HG02763 (cell line): ENCODE results near the gene NDC1.

Experiments used
- ATAC-seq: cut with Tn5 transposase; IDR thresholded peaks from one replicate; pipeline ENCODE4 v1.9.1; 2021; ENCODE audit warnings: mild to moderate bottlenecking, moderate library complexity; ENCODE audit not compliant: unreplicated experiment

Gene NDC1

GRCh38 chr1:53733447-53733931 is 104.6 kb downstream of the NDC1 start:
- no peak for ATAC-seq

GRCh38 chr1:53732912-53733317 is 105.2 kb downstream of the NDC1 start:
- no peak for ATAC-seq

GRCh38 chr1:53732409-53732808 is 105.7 kb downstream of the NDC1 start:
- no peak for ATAC-seq

GRCh38 chr1:53731779-53732305 is 106.3 kb downstream of the NDC1 start:
- ATAC-seq = no peak

- ATAC-seq = no peak
Measured at GRCh38 chr1:53731043-53731600, 107.0 kb downstream of the NDC1 start.

- ATAC-seq = no peak
Measured at GRCh38 chr1:53730224-53730865, 107.8 kb downstream of the NDC1 start.

GRCh38 chr1:53729456-53730223 is 108.5 kb downstream of the NDC1 start:
- no peak for ATAC-seq

GRCh38 chr1:53728702-53729455 is 109.2 kb downstream of the NDC1 start:
- ATAC-seq = no peak

GRCh38 chr1:53728196-53728595 is 109.9 kb downstream of the NDC1 start:
- ATAC-seq = no peak

- ATAC-seq = no peak
Measured at GRCh38 chr1:53727461-53728092, 110.5 kb downstream of the NDC1 start.

- no peak for ATAC-seq
Measured at GRCh38 chr1:53726009-53726600, 112.0 kb downstream of the NDC1 start.

GRCh38 chr1:53725238-53725689 is 112.8 kb downstream of the NDC1 start:
- ATAC-seq = no peak

GRCh38 chr1:53722025-53722424 is 116.1 kb downstream of the NDC1 start:
- ATAC-seq = no peak

GRCh38 chr1:53721088-53721487 is 117.0 kb downstream of the NDC1 start:
- no peak for ATAC-seq

GRCh38 chr1:53719469-53719868 is 118.6 kb downstream of the NDC1 start:
- ATAC-seq = no peak

GRCh38 chr1:53718443-53718842 is 119.7 kb downstream of the NDC1 start:
- no peak for ATAC-seq

- no peak for ATAC-seq
Measured at GRCh38 chr1:53717025-53717804, 120.9 kb downstream of the NDC1 start.

- ATAC-seq = no peak
Measured at GRCh38 chr1:53716150-53716549, 121.9 kb downstream of the NDC1 start.

- no peak for ATAC-seq
Measured at GRCh38 chr1:53715478-53715877, 122.6 kb downstream of the NDC1 start.
